HG02759 (cell line): ENCODE results near the gene ORMDL3.
"Not testable (repeated sequence)": the region's sequence is repeated elsewhere in the genome, so short reads cannot be mapped to it uniquely, and the experiment has no call there.

Experiments
- ATAC-seq: cut with Tn5 transposase; IDR thresholded peaks from one replicate; pipeline ENCODE4 v1.9.1; 2021; ENCODE audit warnings: mild to moderate bottlenecking, moderate library complexity; ENCODE audit not compliant: unreplicated experiment

The ORMDL3 gene

DNA sequence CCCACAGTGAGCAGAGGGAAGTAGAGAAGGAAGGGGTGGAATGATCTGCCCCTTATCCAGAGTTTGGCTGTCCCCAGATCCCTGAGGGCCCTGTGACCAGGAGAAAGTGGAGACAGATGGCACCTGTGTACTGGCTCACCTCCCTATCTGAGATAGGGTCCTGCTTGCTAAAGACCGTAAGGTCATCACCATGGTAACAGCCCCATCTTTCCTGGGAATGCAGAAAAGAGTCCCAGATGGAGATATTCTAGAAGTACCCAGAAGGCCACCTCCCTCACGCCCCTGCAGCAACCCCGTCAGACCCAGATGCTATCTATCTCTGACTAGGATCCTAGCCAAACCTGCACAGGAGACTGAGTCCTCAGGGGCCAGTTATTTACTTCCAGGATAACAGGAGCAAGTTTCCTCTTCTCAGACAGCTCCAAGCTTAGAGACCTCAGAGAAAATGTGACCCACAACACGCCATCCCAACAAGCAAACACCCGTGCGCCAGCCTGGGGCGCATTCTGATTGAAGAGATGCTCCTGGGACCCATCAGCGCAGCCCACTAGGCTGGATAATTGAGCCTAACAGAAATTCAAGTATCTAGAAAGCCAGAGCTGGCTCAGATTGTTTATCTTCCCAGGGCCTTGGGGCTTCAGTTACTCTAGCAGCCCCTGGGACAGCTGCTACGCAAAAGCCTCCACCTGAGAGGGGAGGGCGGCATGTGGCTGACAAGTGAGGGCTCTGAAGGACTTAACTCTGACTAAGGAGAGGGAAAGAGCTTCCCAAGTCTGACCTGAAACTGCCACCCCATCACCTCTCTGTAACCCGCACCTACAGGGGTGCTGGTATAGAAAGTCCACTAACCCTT, 1.9 kb downstream of the ORMDL3 start:
- no peak for ATAC-seq

DNA sequence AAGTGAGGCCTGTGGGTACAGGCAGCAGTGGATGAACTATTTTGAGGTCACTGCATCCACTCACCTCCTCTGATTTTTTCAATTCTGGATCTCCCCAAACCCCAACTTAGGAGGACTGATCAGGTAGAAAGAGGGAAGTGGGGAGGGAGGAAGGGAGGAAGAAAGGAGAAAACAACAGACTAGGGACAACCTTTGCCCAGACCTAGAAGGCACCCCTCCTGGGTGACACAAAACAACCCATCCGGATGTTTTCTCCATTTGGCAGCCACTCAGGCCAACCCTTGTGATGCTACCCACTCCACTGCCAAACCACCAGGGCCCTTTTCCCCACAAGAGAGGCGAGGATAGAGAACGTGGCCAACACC, 2.7 kb downstream of the ORMDL3 start:
- ATAC-seq: no peak

DNA sequence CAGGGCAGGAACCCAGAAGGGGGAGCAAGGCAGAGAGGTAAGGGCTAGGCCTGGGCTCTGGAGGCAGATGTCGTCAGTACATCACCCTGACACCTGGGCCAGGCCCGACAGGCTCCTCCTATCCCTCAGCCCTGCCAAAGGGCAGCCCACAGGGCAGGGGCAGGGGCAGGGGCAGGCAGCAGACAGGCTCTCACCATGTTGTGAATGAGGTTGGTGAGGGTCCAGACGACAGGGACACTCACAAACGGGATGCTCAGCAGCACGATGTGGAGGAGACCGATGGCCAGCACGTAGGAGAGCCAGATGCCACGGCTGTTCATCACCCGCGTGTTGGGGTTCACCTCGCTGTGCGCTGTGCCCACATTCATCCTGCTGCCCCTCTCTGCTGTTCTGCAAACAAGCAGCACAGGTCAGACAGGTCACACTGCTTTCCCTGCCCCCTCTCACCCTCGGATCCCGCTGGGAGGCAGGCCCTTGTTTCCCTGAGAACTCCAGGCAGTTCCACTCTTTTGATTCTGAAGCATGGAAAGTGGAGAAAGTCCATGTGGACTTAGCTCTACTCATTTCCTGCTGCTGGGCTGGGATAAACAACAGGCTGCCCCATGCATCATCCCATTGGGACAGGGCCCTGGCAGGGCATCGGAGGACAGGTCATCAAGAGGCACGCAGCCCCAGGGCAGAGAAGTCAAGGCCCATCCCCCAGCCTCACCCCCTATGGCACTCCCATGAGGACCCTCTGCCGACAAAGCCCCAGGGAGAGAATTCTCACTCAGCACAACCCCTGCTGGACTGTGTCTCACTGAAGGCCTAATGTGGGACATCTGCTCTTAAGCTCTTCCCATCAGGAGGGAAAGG, 3.3 kb downstream of the ORMDL3 start:
- no peak for ATAC-seq

DNA sequence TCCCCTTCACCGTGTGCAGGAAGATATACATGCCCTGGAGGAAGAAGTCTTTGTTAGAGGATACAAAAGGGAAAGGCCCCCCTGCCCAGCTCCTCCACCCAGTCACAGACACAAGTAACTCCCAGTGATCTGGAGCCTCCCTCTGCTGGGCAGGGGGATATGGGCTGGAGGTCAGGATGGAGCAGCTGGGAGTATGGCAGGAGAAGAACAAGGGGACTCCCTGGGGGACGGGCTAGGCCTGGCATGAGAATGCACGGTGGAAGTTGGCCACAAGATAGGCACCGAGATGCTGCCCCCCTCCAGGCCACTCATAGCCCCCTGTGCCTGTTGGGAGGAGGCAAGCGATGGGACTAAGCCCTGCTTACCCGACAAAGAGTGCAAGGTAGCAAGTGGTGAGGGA, 4.2 kb downstream of the ORMDL3 start:
- ATAC-seq: no peak

DNA sequence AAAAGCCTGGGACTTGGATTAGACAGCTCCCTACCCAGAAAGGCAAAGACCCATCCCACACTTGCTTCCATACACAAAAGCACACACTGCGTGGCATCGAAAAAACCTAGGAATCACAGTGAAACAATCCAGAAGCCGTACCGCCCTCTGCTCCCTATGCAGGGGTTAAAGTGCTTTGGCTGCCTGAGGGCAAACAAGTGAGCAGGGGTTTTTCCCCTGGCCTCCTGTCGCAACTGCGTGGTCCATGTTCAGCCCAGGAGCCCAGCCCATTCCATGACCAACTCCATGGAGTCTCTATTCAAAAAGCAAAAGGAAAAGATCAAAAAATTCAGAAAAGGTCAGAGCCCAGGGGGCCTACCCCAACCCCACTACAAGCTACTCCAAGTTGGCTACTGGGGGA, 5.4 kb downstream of the ORMDL3 start:
- no peak for ATAC-seq

DNA sequence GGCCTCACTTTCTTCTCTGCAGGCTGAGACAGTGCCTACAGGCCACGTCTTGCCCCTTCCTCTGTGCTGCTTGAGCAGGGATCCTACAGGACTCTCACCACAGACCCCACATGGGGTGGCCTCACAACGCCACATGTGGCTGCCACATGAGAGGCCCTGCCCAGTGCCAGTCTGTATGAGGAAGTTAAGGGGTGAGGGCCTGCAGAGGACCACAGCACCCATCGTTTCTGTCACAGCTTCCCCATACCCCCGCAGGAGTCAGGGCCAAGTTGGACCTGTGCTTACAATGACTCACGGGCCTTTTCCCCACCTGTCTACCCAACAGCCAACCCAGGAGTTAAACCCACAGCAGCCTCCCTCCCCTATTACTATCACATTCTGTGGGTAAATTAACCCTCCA, 6.1 kb downstream of the ORMDL3 start:
- ATAC-seq: no peak

DNA sequence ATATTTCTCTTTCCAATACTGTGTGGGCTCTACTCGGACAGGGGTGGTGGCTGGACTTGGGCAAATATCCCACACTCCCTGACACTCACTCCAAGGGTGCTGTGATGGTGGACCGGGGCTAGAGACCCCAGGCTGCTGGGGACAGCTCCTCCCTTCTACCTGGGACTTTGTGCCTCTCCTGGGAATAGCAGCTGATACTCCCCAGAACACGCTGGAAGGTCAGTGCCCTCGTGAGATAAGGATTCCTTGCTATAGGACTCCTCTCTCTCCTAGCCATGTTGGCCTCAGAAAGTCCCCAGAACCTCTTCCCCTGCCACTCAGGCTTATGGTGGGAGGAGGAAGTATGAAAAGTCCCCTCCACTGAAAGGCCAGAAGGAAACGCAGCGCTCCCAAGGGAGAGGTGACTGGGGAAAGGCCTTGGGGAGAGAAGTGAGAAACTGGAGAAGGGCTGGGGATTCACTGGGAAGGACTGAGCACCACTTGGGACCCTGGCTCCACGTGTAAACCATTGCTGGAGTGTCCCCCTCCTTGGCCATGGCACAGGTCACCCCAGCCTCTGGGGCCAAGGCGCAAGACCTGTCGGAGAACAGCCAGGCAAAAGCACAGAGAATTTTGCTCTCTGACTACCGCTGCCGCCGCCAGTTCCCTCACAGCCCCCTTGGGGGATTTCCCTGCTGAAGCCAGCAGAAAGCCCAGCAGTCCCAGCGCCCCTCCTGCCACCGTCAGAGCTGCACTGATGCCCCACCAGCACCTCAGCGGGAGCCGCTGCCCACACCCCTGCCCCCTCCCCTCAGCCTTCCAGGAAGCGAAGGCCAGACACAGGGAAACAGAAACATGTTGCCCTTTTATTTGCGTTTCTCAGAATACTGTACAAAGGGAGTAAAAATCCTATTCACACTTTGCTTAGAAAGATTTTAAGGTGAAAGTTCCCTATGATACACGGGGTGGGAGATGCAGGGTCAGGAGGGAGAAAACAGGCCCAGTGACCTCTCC, 6.9 kb downstream of the ORMDL3 start:
- peak; percentile 44 for ATAC-seq

DNA sequence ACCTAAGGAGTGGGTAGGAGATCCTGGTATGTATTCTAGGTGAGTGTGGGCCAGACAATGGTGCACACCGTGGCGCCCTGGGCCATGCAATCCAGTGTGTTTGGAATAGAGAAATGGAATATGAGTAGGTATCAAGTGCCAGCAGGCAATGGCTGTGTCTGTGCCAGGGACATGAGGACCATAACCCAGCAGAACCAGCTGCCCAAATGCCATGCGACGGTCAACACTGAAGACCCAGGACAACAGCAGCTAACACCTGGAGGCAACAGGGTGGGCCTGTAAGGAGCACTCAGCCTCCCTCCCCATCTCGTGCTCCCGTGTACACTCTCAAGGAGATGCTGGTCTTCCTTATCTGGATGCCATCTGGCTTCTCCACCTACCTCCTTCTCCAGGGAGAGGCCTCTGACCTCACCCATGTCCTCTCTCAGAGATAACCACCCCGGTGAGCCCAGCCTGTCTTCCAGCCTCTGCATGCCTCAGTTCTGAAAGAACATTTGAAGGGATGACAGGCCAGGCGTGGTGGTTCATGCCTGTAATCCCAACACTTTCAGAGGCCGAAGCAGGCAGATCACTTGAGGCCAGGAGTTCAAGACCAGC, 8.2 kb downstream of the ORMDL3 start:
- ATAC-seq: no peak

DNA sequence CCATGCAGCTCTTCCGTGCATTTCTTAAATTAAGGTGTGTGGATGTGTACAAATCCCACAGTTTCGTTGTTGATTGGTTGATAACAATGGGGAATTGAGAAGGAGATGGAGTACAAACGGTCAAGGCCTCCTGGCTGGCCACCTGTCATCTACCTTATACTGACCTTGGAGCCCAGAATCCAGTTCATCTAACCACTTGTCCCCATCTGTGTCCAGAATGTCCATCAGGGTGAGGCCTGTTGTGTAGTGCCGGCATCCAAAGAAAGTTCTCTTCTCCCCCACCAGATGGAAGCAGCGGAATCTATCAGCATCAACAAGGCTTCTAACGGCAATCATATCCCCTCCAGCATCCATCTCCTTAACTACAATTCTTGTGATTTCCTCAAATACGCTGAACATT, 10.5 kb downstream of the ORMDL3 start:
- no peak for ATAC-seq

DNA sequence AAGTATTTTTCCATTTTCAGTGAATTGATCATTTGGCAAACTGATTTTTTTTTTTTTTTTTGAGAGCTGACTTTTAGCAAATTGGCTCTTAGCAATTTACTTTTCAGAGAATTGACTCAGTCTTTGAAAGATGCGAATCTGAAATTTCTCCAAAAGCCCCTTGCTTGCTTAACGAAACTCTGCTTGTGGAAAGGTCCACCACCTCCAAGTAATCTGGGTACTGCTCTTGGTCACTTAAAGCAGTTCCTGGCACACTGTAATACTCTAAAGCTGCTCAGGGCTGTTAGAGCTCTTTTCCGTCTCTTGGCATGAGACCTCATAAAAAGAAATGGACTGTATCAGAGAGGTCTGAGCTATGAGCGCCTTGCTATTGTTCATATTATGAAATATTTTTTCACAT, 11.8 kb downstream of the ORMDL3 start:
- ATAC-seq: no peak

DNA sequence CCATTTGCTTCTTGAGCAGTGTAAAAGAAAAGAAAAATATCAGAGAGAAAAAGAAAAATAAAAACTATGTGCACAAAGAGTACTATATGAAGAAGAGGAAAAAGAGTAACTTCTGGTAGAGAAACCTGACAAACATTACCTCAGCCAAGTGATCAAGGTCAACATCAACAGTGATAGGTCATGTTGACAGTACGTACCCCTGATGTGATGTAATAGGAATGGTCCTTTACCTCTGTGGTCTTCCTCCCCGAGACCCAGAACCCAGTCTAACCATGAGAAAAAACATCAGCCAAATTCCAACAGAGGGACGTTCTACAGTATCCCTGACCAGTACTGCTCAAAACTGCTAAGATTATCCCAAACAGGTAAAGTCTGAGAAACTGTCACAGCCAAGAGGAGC, 13.4 kb downstream of the ORMDL3 start:
- no peak for ATAC-seq

DNA sequence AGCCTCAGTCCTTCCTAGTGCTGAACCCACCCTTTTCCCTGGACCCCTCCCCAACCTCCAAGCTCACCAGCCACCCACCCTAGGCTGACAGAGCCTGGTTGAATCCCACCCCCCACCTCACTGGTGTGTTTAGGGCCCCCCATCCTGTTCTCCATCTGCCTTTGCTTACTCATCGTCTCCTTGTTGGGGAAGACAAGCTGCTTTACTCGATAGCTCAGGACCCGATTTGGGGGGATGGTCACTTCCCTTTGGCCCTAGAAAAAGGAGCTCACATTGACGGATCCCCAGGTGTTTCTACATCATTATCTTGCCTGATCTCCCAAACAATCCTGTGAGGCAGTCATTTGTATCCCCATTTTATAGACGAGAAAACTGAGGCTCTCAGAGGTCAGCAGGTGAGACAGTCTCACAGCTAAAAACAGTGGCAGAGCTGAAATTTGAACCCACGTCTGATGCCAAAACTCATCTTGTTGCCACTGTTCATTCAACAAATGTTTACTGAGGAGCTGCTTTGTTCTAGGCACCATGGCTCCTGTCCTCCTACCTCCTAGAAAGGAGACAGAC, 18.5 kb downstream of the ORMDL3 start:
- no peak for ATAC-seq

DNA sequence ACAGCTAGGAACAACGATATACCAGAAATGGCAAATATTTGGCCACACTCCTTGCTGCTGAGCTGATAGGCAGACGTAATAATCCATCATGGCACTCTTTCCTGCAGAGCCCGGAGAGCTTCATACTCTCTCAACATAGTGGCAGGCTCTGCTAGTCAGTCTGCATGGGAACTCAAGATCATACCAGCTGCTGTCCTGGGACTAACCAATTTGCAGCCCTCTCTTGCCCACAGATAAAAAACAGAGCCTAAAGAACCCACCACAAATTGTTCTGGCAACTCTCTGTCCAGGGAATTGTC, 22.5 kb downstream of the ORMDL3 start:
- no peak for ATAC-seq

DNA sequence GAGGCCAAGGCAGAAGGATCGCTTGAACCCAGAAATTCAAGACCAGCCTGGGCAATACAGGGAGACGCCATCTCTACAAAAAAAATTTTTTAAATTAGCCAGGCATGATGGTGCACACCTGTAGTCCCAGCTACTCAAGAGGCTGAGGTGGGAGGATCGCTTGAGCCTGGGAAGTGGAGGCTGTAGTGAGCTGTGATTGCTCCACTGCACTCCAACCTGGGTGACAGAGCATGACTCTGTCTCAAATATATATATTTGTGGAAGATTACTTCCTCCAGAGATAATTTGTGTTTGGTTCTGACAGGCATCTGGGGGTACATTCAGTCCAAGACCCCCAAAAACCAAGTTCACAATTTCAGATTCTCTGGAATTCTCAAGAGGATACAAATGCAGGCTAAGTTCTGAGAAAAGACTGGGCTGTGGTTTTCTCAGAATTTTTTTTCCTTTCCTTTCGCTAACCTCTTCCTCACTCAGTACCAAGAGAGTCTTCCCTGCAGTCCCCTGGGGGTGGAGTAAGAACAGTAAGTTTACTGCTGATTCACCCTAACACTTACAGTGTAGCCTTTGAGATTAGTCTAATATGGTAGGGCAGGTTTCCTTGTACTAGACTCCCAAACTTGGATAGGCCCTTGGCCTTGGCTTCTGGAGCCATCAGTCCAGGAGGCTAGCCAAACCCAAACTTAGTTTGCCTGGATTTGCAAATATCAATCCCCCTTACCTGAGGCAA, 24.1 kb downstream of the ORMDL3 start:
- ATAC-seq: no peak

DNA sequence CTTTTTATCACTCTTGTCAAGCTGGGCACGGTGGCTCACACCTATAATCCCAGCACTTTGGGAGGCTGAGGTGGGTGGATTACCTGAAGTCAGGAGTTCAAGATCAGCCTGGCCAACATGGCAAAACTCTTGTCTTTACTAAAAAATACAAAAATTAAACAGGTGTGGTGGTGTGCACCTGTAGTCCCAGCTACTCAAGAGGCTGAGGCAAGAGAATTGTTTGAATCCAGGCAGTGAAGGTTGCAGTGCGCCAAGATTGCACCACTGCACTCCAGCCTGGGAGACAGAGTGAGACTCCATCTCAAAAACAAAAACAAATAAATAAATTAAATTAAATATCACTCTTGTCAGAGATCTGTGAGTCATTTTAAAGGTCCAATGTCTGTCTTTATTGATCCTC, 25.4 kb downstream of the ORMDL3 start:
- not testable (repeated sequence) for ATAC-seq

DNA sequence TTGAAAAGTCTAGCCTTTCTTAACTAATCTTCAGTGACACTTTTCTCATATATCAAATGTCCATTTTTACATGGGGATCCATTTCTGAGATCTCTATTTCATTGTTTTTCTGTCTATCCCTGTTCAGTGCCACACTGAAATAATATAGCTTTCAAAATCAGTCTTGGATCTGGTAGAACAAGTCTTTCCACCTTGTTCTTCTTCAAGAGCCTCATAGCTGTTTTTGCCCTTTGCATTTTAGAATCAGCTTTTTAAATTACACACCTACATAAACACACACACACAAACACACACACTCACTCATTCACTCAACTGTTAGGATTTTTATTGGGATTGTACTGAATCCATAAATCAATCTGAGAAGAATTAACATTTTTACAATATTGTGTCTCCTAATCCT, 28.2 kb downstream of the ORMDL3 start:
- ATAC-seq: no peak

DNA sequence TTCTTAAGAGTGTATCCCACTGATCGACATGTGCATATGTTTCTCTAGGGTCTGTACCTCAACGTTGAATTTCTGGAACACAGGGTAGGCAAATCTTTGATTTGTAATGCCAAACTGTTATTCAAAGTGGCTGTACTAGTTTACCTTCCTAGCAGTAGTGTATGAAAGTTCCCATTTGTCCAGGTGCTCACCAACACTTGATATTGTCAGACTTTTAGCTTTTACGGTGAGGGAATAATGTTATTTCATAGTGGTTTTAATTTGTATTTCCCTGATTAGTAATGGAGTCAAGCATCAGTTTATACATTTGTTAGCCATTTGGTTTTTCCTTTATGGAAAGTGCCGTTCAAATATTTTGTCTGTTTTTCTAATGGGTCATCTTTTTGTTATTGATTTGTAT, 29.3 kb downstream of the ORMDL3 start:
- no peak for ATAC-seq

DNA sequence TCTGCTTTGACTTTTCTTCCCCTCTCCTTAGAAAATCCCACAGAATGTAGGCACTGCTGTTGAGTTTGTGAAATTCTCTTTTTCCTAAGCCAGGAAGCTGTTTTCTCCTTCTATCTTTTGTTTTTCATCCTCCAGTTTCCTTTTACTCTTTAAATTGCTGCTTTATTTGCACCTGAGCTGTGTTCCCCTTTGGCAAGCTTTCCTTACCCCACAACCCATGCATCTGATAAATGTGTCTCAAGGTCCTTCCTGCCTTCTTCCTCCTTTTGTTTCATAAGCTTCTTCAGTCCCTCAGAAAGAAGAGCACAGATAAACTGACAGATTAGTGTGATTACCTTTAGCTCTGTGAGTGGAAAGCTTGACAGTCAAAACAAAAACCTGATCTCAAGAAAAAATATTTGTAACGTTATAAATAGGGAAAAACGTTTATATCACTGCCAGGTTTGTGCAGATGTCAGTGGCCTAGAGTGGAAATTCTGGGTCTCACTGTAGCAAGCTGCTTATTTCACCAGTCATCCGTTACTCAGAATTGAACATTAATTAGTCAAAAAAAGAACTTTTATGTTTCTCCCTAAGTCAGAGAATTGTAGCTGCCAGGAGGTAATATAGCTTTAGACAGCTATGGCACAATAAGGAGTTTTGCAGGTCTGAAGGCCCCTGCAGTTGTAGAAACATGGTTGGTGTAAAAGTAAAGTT, 32.6 kb downstream of the ORMDL3 start:
- no peak for ATAC-seq

DNA sequence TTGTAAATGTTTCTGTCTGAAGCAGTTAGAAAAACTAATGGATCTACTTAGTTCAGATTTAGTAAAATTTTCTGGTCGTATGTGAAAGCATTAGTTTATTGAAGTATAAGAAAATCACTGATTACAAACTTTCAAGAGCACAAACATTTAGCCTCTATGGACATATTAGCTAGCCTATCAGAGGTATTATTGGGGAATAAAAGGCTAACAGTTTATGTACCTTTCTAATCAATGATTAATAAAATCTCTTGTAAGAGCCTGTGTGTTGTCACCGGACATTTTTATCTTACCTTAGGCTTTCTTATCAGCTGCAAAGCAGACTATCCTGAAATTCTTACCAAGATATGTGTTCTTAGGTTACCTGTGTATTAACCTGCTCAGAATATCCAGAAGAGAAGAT, 38.2 kb downstream of the ORMDL3 start:
- no peak for ATAC-seq
